AG20443 (cell line): Measurements from ENCODE around the gene ZNF519.
A peak's percentile ranks its signal among the peaks of the same experiment; 100 is the strongest.

Source experiments
- DNase-seq: peaks from one replicate; pipeline ENCODE4 v3.0.0; 2012; ENCODE audit warnings: low spot score, mixed read lengths

ZNF519 gene

DNA sequence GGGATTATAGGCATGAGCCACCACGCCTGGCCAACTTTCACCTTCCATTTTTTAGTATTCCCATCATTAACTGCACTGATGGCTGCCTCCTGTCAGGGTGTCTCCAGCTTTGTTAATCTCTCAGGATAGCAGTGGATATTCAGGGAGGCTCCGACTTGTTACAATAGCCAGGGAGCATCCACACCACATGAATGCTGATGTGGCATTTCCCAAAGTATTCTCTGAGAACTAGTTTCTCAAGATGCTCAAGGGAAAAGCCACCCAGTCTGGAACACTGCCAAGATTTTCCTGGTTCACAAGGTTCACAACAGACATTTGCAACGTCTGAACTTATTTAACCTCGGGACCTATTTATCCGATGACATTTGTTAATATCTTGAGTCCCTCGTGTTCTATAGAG, 33.8 kb downstream of the ZNF519 start:
- DNase-seq: no peak

DNA sequence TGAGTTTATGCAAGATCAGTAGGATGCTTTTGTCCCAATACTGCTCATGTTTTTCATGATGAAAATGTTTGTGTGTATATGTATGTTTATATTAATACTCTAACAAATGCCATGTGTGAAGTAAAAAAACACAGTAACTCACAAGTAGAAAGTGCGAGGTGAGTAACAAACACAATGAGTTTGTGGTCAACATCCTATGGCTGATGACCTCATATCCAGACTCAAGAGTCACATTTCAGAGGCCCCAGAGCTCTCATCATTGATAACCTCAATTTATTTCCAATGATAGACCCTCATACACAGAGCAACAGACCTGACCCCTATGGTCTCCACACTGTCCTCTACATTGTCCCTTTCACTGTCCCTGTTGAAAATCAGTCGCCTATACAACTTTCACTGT, 34.5 kb downstream of the ZNF519 start:
- no peak for DNase-seq

DNA sequence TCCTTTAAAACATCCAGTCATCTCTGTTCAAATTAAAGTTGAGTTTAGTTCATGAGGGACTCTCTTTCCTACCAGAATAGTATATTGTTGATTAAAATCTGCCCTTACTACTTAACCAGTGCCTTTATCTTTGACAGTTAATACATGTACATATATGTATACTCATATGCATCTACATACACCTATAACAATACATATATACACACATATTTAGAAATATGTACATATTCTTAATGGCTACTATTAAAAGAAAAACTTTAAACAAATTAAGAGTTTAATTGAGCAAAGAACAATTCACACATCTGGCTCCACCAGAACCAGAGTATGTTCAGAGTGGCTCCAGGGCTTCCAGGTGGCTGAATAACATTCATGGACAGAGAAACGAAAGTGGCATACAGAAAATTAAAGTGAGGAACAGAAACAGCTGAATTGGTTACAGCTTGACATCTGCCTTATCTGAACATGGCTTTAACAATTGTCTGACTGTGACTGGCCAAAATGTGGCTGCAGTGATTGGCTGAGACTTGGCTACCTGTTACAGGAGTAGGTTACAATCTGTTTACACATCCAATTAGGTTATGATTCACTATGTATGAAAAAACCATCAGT, 38.8 kb downstream of the ZNF519 start:
- DNase-seq: no peak

DNA sequence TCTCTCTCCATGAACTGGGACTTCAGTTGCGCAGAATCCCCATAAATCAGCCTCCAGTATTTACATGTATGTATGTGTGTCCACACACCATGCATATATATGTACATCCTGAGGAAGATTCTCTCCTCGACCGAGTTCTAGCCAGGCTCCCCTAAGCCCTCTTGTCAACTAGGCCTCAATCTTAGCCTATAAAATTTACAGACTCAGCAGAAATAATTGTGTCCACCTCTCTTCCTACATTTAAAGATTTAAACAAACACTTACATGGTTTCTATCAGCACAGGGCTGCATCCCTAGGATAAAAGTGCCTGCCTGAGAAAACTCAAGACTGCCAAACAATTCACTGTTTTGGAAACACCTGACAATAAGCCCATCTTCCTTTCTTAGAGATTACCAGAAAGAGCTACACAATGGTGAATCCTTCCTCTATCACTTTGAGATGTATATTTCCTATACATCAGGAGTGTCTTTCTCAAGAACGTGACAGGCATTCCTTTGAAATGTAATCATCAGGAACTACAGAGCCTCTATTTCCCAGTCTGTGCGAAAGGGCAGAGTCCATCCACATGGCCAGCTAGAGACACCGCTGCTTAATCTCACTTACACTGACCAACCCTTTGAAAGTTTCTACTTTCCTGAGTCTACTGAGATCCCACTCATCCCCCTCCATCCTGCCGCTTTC, 39.5 kb downstream of the ZNF519 start:
- DNase-seq: no peak

DNA sequence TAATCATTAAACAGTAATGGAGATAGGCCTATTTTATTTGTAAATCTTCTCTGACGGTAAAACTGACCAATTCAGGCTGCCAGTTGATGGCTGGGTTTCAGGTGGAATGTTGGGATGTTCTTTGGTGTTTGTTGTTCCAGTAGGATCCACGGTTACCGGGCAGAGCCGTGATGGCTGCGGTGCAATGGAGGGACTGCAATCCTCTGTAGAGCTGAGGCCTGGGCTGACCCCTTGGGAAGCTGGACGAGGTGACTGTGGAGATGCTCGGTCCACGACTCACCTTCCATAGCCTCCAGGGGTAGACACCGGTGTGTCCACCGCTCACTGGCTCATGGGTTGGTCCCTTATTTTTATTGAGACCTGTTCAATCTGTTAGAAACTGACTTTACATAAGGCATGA, 42.5 kb downstream of the ZNF519 start:
- no peak for DNase-seq

DNA sequence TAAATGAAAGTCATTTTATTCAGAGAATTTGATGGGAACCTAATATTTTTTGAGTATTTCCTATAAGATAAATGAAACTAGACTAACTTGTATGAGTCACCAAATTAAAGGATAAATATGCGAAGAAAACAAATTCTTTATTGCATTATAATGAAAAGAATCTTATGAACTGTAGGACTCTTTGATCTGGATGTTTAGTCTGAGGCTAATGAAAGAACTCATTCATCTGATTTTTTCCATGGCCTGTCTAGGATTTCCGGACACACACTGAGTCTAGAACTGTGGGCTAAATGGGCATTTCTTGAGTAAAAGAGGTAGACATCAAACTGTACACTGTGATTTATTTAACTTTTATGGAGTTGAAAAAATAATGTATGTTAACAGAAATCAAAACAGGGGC, 43.0 kb downstream of the ZNF519 start:
- DNase-seq: no peak

DNA sequence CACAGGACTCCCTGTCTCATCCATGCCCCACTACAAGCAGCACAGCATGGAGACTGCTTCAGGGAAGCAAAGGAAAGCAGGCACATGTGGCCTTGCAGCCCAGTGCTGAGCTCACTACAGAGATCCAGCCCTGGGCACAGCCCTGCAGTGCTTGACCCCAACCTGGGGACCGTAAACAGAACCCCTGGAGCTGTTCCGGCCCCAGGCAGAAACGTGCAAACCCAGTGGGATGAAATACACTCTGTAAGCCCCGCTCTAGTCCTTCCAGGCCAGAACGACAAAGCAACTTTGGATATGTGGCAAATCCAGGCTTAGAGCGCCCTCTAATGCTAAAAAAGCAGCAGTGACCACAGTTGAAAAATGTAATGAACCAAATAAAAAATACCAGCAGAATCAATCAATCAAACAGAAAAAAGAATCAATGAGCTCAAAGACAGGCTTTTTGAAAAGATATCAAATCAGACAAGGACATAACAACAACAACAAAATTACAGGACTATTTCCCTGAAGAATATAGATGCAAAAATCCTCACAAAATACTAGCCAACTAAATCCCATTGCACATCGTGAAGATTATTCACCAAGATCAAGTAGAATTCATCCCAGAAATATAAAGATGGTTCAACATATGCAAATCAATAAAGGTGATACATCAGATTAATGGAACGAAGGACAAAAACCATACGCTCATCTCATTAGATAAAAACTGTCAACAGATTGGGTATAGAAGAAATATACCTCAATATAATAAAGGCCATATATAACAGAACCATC, 45.6 kb downstream of the ZNF519 start:
- DNase-seq: peak; percentile 65

DNA sequence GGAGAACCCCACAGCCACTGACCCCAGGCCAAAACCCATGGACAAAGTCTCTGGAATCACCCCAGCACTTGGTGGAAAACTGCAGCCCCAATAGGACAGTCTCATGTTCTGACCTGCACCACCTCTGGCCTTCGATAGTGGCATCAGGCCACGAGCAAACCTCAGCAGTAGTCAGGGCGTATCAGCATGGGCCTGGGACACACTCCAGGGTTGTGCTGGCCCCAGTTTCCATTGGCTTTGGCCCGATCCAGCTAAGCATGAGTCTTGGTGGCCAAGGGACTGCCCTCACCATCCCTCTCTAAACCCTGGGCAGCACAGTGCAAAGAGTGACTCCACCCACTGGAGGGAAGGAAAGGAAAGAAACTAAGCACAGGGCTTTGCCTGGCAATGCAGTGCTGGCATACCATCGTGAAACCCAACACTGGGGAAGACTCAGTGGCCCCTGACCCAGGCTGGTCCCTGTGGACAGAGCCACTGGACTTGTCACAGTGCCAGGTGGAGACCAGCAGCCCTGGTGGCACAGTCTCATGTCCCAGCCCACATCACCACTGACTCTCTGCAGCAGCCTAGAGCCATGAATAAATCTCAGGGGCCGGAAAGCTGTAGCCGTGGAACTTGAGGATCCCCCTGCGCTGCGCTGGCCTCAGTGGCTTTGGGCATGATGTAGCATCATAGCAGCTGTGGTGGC, 46.3 kb downstream of the ZNF519 start:
- no peak for DNase-seq

DNA sequence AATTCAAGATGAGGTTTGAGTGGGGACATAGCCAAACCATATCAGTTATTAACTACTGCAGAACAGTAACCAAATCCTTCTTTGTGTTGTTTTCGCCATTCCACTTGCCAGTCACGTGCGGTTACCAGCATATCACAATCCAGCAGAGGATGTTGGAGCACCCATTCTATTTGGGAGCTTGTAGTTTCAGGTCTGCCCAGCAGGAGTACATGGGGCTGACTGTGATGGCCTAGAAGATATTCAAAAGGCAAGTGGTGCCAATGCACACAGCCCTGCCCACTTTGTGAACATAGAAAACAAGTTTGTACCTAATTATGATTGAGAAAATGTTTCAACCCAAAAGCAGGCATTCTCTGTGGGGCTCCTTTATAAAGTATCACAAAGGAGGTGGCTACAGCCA, 57.0 kb downstream of the ZNF519 start:
- no peak for DNase-seq

DNA sequence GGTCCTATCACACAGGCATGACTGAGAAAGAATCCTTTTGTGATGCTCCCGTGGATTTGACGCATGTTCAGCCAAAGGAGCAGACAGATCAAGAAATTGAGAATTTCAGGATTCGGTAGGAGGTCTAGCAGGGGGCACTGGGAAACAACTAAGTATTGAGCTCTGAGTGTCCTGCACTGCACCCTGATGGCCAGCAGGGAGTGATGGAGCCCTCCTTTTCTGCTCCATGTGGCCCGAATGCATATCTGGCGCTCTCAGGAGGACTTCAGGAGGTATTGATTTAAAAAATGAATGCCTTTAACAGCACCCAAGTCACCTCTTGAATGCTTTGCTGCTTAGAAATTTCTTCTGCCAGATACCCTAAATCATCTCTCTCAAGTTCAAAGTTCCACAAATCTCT, 58.0 kb downstream of the ZNF519 start:
- no peak for DNase-seq

DNA sequence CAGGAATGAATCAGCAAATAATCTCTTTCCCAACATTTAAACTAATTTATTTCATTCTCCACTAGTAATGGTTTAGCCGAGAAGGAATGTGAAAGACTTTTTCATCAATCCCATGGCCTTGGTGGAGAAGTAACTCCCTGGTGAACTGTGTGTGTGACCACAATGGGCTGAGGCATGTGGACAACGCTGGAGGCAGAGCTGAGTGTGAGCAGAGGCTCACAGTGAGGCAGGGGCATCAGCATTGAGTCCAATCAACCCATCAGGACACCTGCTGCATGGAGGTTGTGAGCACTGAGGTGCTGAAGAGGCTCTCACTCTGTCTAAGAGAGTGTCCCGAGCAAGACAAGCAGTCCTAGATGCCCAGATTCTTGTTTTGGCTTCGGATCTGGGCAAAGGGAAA, 78.6 kb downstream of the ZNF519 start:
- DNase-seq: no peak
